CD4-positive, CD25-positive, alpha-beta regulatory T cell (primary cell): ENCODE results near the gene LHX2. TPM values are rescaled to one million over a fixed set of nuclear protein-coding genes. Genes with fewer than 3 reads are reported as not detected.

Experiments
- ATAC-seq, 2 donors: fragments of 150-1000 bp; cut with Tn5 transposase; one replicate each; pipeline ENCODE4 v1.10.0; 2021; ENCODE audit warnings: low read depth in 2 of 2, moderate number of reproducible peaks in 2 of 2, moderate library complexity in 1 of 2
- DNase-seq, 3 donors: peaks; one replicate each; pipeline versions ENCODE4 v3.0.0 to v3.0.0-alpha.2; 2012 to 2022; ENCODE audit warnings: mixed read lengths in 1 of 3
- H3K27ac ChIP-seq: one replicate; pipeline ENCODE4 v1.7.0; 2013; ENCODE audit warnings: mild to moderate bottlenecking, low read length; ENCODE audit not compliant: insufficient read depth, poor library complexity, severe bottlenecking
- H3K27me3 ChIP-seq: one replicate; pipeline ENCODE4 v1.7.0; 2013; ENCODE audit warnings: low read length; ENCODE audit not compliant: control insufficient read depth, insufficient read depth
- H3K36me3 ChIP-seq: one replicate; pipeline ENCODE4 v1.7.0; 2013; ENCODE audit warnings: mild to moderate bottlenecking, low read length, moderate library complexity; ENCODE audit not compliant: control insufficient read depth, insufficient read depth
- H3K4me1 ChIP-seq: 2 replicates; pipeline ENCODE4 v1.7.0; 2013; ENCODE audit warnings: mild to moderate bottlenecking, low read length; ENCODE audit not compliant: insufficient read depth, control insufficient read depth, poor library complexity, severe bottlenecking
- H3K4me3 ChIP-seq: one replicate; pipeline ENCODE4 v1.7.0; 2013; ENCODE audit warnings: low read depth, mild to moderate bottlenecking, low read length, moderate library complexity
- H3K9me3 ChIP-seq, 2 experiments: 1 replicate in 1 of 2; 2 replicates in 1 of 2; pipeline ENCODE4 v1.7.0; 2013; ENCODE audit warnings: low read length in 2 of 2, mild to moderate bottlenecking in 1 of 2, moderate library complexity in 1 of 2; ENCODE audit not compliant: control insufficient read depth in 2 of 2
- H3K27ac Mint-ChIP-seq, 3 donors: one replicate each; pipeline ENCODE4 v1.8.0; 2020 to 2022; ENCODE audit warnings: mild to moderate bottlenecking in 3 of 3, mixed read lengths in 3 of 3, moderate library complexity in 2 of 3
- H3K27me3 Mint-ChIP-seq: one replicate; pipeline ENCODE4 v1.8.0; 2022; ENCODE audit warnings: mild to moderate bottlenecking, mixed read lengths
- H3K36me3 Mint-ChIP-seq: one replicate; pipeline ENCODE4 v1.8.0; 2020; ENCODE audit warnings: mixed read lengths
- H3K4me1 Mint-ChIP-seq, 4 donors: one replicate each; pipeline ENCODE4 v1.8.0; 2020 to 2022; ENCODE audit warnings: mixed read lengths in 4 of 4, mild to moderate bottlenecking in 1 of 4
- H3K4me3 Mint-ChIP-seq, 4 donors: one replicate each; pipeline ENCODE4 v1.8.0; 2020 to 2022; ENCODE audit warnings: mild to moderate bottlenecking in 4 of 4, mixed read lengths in 4 of 4, moderate library complexity in 3 of 4
- H3K9me3 Mint-ChIP-seq, 7 donors: one replicate each; pipeline ENCODE4 v1.8.0; 2020 to 2022; ENCODE audit warnings: mixed read lengths in 7 of 7, mild to moderate bottlenecking in 3 of 7, moderate library complexity in 2 of 7
- polyA plus RNA-seq, 4 donors: library from polyadenylated mRNA; unstranded; fragments of 300-500 nt; fragmentation: Illumina TruSeq; gene quantifications; one replicate each; pipeline ENCODE4 v1.2.3, GENCODE V29; 2021
- total RNA-seq: library from RNA; stranded (reverse); gene quantifications from one replicate; pipeline ENCODE4 v1.2.3, GENCODE V29; 2022

The LHX2 gene, protein sequence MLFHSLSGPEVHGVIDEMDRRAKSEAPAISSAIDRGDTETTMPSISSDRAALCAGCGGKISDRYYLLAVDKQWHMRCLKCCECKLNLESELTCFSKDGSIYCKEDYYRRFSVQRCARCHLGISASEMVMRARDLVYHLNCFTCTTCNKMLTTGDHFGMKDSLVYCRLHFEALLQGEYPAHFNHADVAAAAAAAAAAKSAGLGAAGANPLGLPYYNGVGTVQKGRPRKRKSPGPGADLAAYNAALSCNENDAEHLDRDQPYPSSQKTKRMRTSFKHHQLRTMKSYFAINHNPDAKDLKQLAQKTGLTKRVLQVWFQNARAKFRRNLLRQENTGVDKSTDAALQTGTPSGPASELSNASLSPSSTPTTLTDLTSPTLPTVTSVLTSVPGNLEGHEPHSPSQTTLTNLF
- total RNA-seq: not detected
- polyA plus RNA-seq: not detected

DNA sequence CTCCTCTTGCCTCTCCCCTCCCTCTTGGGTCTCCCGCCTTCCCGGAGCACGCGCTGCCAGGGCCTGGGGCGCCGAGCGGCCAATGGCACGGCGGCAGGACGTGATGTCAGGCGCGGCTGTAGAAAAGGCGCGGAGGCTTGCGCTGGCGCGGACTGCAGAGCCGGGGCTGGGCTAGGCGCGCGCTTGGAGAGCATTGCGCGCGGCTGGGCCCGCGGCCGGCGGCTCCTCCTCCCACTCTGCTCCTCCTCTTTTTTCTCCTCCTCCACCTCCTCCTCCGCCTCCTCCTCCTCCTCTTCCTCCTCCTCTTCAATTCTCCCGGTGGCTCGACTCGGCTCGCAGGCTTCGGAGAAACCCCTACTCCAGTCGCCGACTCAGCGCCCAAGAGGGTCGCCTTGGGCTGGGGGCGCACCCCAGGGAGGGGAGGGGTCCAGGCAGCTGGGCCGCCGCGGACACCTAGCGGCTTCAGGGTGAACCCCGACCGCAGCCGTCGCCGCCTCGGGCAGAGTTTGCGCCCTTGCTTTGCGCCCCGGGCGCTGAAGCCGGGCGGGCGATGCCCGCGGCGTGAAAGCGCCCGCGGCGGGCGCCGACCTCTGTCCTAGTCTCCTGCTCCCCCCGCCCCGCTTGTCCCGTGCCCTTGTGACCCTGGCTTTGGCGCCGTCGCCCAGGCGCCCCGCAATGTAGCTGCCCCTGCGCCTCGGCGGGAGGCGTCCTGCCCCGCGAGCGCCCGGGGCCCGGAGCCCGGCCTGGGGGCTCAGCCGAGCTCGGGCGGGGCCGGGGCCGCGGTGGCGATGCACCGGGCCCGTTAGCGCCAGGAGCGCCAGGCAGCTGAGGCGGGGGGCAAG lies at the start of gene LHX2:
Gene LHX2, plus strand, starts transcription at position 309 of the 842 bp plus-strand sequence. CDS start 581 bp downstream, outside the sequence.
- Histone ChIP-seq H3K27me3 (peaks cover 32% of the 10 kb centered on the region), H3K27ac (no peak within 1 kb of the TSS), H3K4me3 (no peak within 1 kb of the TSS), H3K9me3 (no peaks in the 10 kb centered on the region), H3K36me3 (no peaks in the 10 kb centered on the region), H3K4me1 (peaks cover 35% of the 10 kb centered on the region)
- no peak within 1 kb of the TSS for H3K27ac Mint-ChIP-seq
- no peak within 1 kb of the TSS for H3K4me3 Mint-ChIP-seq
- no peak for ATAC-seq
- H3K9me3 Mint-ChIP-seq: peaks cover 0 to 5% (median 0%) of the 10 kb centered on the region in 7 donors
- peak in 1 of 3 donors; percentile 47 for DNase-seq
- peaks cover 6 to 46% (median 20%) of the 10 kb centered on the region in 4 donors for H3K4me1 Mint-ChIP-seq
- no peaks in the 10 kb centered on the region for H3K36me3 Mint-ChIP-seq
- H3K27me3 Mint-ChIP-seq: peaks cover 71% of the 10 kb centered on the region

GRCh38 chr9:123964761-123965160 lies 46.8 kb upstream of the LHX2 start:
- ATAC-seq: no peak
- no peaks in the 10 kb centered on the region for H3K9me3 ChIP-seq
- no peak overlapping the region for H3K27ac ChIP-seq
- Mint-ChIP-seq H3K9me3 (peaks cover 0 to 3% (median 0%) of the 10 kb centered on the region in 7 donors), H3K27ac (no peak overlapping the region), H3K4me3 (no peak overlapping the region), H3K27me3 (peaks cover 35% of the 10 kb centered on the region), H3K36me3 (no peaks in the 10 kb centered on the region), H3K4me1 (peaks cover 0 to 4% (median under 1%) of the 10 kb centered on the region in 4 donors)
- H3K36me3 ChIP-seq: no peaks in the 10 kb centered on the region
- DNase-seq: no peak
- H3K4me3 ChIP-seq: no peak overlapping the region
- no peaks in the 10 kb centered on the region for H3K4me1 ChIP-seq
- peaks cover 3% of the 10 kb centered on the region for H3K27me3 ChIP-seq

DNA sequence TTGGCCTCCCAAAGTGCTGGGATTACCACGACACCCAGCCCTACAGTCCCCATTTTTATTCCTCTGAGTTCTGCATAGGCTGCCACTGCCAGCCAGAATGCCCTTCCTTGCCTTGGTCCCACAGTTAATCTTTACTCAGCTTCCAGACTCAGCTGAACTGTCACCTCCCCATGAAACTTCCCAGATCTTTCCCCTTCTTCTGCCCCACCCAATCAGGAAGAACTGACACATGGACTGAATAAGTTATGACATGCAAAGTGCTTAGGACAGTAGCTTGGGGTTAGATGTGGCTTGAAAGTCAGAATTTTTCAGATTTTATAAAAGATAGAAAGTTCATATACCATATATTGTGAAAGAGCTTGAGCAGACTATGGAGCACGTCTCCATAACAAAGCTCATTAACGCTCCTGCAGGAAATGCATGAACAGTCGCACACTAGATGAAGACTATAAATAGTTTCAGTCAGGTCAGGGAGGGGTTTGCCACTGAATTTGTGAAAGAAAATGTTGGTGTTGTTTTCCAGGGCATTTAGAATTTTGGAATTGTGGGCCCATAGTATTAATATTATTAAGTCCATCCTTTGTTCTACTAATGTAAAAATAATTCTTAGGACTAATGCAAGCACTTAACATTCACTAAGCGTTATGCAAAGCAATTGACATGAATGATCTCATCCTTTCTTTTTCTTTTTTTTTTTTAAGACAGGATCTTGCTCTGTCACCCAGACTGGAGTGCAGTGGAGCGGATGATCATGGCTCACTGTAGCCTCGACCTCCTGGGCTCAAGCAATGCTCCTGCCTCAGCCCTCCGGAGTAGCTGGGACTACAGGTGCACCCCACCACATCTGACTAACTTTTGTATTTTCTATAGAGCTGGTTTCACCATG lies 45.5 kb upstream of the LHX2 start:
- no peak for DNase-seq
- peaks cover 25% of the 10 kb centered on the region for H3K27me3 Mint-ChIP-seq
- H3K27ac Mint-ChIP-seq: no peak overlapping the region

DNA sequence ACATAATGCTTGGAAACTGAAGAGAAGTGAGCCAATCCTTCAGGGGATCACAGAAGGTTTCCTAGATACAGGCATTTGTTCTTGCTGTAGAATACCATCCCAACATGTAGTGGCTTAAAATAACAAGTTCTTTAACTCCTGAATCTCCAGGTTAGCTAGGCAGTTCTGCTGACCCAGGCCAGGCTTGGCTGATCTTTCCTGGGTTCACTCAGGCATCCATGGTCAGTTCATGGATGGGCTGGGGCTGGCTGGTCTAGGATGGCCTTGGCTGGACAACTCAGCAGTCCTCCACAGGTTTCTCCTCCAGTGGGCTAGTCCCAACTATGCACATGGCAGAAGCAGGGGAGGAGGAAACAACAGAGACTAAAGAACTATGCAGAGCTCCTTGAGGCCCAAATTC lies 44.2 kb upstream of the LHX2 start:
- Histone ChIP-seq H3K4me1 (no peaks in the 10 kb centered on the region), H3K9me3 (no peaks in the 10 kb centered on the region), H3K4me3 (no peak overlapping the region), H3K27ac (no peak overlapping the region), H3K27me3 (no peaks in the 10 kb centered on the region), H3K36me3 (no peaks in the 10 kb centered on the region)
- Mint-ChIP-seq H3K27me3 (peaks cover 19% of the 10 kb centered on the region), H3K4me3 (no peak overlapping the region), H3K9me3 (peaks cover 0 to 3% (median 0%) of the 10 kb centered on the region in 7 donors), H3K36me3 (no peaks in the 10 kb centered on the region), H3K27ac (no peak overlapping the region), H3K4me1 (peaks cover 0 to 4% (median under 1%) of the 10 kb centered on the region in 4 donors)
- no peak for DNase-seq
- no peak for ATAC-seq

More for the DNA sequence above, 45.5 kb upstream of the LHX2 start:
- no peaks in the 10 kb centered on the region for H3K27me3 ChIP-seq
- Mint-ChIP-seq H3K36me3 (no peaks in the 10 kb centered on the region), H3K4me3 (peak overlapping the region in 1 of 4 donors; percentile 12), H3K4me1 (peaks cover 0 to 4% (median under 1%) of the 10 kb centered on the region in 4 donors), H3K9me3 (peaks cover 0 to 3% (median 0%) of the 10 kb centered on the region in 7 donors)
- no peaks in the 10 kb centered on the region for H3K36me3 ChIP-seq
- H3K9me3 ChIP-seq: no peaks in the 10 kb centered on the region
- no peak overlapping the region for H3K27ac ChIP-seq
- H3K4me3 ChIP-seq: no peak overlapping the region
- no peak for ATAC-seq
- no peaks in the 10 kb centered on the region for H3K4me1 ChIP-seq

DNA sequence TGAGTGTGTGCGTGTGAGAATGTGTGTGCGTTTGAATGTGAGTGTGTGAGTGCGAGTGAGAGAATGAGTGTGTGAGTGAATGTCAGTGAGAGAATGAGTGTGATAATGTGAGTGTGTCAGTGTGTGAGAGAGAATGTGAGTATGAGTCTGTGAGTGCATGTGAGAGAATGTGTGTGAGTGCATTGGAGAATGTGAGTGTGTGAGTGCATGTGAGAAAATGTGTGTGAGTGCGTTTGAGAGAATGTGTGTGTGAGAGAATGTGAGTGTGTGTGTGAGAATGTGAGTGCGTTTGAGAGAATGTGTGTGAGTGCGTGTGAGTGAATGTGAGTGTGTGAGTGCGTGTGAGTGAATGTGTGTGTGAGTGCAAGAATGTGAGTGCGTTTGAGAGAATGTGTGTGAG lies 39.0 kb upstream of the LHX2 start:
- H3K4me1 ChIP-seq: no peaks in the 10 kb centered on the region
- Mint-ChIP-seq H3K27me3 (no peaks in the 10 kb centered on the region), H3K27ac (no peak overlapping the region), H3K4me3 (no peak overlapping the region), H3K4me1 (no peaks in the 10 kb centered on the region), H3K36me3 (no peaks in the 10 kb centered on the region), H3K9me3 (peaks cover 0 to 6% (median 0%) of the 10 kb centered on the region in 7 donors)
- no peaks in the 10 kb centered on the region for H3K27me3 ChIP-seq
- no peak for ATAC-seq
- no peak overlapping the region for H3K27ac ChIP-seq
- H3K9me3 ChIP-seq: no peaks in the 10 kb centered on the region
- H3K4me3 ChIP-seq: no peak overlapping the region
- H3K36me3 ChIP-seq: no peaks in the 10 kb centered on the region
- no peak for DNase-seq

- no peak for DNase-seq
- Mint-ChIP-seq H3K27ac (no peak overlapping the region), H3K27me3 (no peaks in the 10 kb centered on the region), H3K9me3 (peaks cover 0 to 6% (median 0%) of the 10 kb centered on the region in 7 donors), H3K4me3 (no peak overlapping the region), H3K4me1 (no peaks in the 10 kb centered on the region), H3K36me3 (no peaks in the 10 kb centered on the region)
- Histone ChIP-seq H3K27me3 (no peaks in the 10 kb centered on the region), H3K9me3 (no peaks in the 10 kb centered on the region), H3K36me3 (no peaks in the 10 kb centered on the region), H3K27ac (no peak overlapping the region), H3K4me3 (no peak overlapping the region), H3K4me1 (no peaks in the 10 kb centered on the region)
- ATAC-seq: no peak
Observed at GRCh38 chr9:123973590-123974223, 37.9 kb upstream of the LHX2 start.

DNA sequence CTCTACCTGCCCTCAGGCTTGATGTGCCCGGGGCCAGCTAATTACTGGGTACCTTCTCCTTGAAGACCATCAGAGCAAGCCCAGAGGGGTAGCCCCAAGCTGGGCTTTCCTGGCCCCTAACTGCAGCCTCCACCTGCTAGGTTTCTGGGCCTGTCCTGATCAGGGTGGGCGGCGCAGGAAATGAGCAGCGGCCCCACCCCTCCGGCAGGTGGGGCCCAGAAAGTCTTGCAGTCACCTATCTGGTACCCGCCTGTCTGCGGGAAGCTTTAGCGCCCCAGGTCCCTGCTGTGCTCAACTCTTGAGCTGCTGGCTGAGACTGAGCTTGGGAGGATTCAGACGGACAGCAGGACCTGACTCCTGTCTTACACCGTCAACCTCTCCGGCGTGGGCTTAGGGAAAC lies 37.1 kb upstream of the LHX2 start:
- no peak for DNase-seq
- Histone ChIP-seq H3K9me3 (no peaks in the 10 kb centered on the region), H3K4me3 (no peak overlapping the region), H3K36me3 (no peaks in the 10 kb centered on the region), H3K27ac (no peak overlapping the region), H3K4me1 (no peaks in the 10 kb centered on the region), H3K27me3 (peaks cover 2% of the 10 kb centered on the region)
- H3K27me3 Mint-ChIP-seq: peaks cover 8% of the 10 kb centered on the region
- H3K36me3 Mint-ChIP-seq: no peaks in the 10 kb centered on the region
- peaks cover 0 to 6% (median 0%) of the 10 kb centered on the region in 7 donors for H3K9me3 Mint-ChIP-seq
- no peak overlapping the region for H3K4me3 Mint-ChIP-seq
- no peaks in the 10 kb centered on the region for H3K4me1 Mint-ChIP-seq
- ATAC-seq: no peak
- no peak overlapping the region for H3K27ac Mint-ChIP-seq
